ENCODE data around the gene SLK.

SLK gene

GRCh38 chr10:104040862-104041789 is 74.2 kb downstream of the SLK start:
- Histone ChIP-seq H3K9me3 (ENCODE audit: control insufficient read depth, low read length) (no peaks in the 10 kb centered on the region), H3K4me1 (no peaks in the 10 kb centered on the region), H2AFZ (no peak overlapping the region), H3K27ac (no peak overlapping the region), H3K36me3 (ENCODE audit: control insufficient read depth, insufficient read depth, low read length) (no peaks in the 10 kb centered on the region), H3K79me2 (no peaks in the 10 kb centered on the region), H3K4me3 (ENCODE audit: low read depth, low read length) (no peak overlapping the region), H3K9ac (no peak overlapping the region), H3K27me3 (ENCODE audit: control insufficient read depth, insufficient read depth, low read length) (no peaks in the 10 kb centered on the region), H3K4me2 (ENCODE audit: low read length) (no peak overlapping the region)
- no peak for TF ChIP-seq CTCF (IDR thresholded peaks at IDR 0.05)

- Histone ChIP-seq H3K4me2 (ENCODE audit: low read length) (no peak overlapping the region), H2AFZ (no peak overlapping the region), H3K9me3 (ENCODE audit: control insufficient read depth, low read length) (no peaks in the 10 kb centered on the region), H3K27me3 (ENCODE audit: control insufficient read depth, insufficient read depth, low read length) (no peaks in the 10 kb centered on the region), H3K4me3 (ENCODE audit: low read depth, low read length) (no peak overlapping the region), H3K79me2 (no peaks in the 10 kb centered on the region), H3K4me1 (no peaks in the 10 kb centered on the region), H3K9ac (no peak overlapping the region), H3K36me3 (ENCODE audit: control insufficient read depth, insufficient read depth, low read length) (no peaks in the 10 kb centered on the region), H3K27ac (no peak overlapping the region)
- TF ChIP-seq CTCF (IDR thresholded peaks at IDR 0.05): no peak
Observed at GRCh38 chr10:104041891-104042535, 75.1 kb downstream of the SLK start.

DNA sequence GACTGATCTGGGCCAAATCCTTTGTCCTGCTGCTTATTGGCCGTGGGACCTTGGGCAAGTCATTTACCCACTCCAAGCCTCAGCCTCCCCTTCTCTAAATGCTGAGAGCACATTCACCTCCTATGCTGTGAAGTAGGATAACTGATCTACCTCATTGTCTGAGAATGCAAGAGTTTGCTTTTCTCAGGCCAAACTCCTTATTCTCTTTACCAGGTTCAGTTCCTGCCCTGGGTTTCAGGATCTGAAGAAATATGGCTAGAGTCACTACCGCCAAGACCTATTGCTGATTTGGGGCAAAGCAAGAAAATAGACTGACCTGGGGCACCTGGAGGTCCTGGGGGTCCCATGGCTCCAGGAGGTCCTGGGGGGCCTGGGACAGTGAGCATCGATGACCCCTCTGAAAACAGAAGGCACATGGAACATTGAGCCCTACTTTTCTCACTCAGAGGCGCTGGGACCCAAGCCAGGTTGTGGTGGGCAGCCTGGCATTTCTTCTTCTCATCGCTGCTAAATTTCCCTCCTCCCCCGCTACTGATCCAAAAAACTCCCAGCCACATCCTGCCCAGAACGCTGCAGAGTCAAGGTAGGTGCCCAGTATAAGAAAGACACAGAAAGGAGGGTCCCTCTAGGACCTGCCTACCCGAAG is 76.4 kb downstream of the SLK start:
- H3K9me3 ChIP-seq (ENCODE audit: control insufficient read depth, low read length): no peaks in the 10 kb centered on the region
- H3K9ac ChIP-seq: no peak overlapping the region
- no peaks in the 10 kb centered on the region for H3K27me3 ChIP-seq (ENCODE audit: control insufficient read depth, insufficient read depth, low read length)
- no peak overlapping the region for H3K27ac ChIP-seq
- H3K36me3 ChIP-seq (ENCODE audit: control insufficient read depth, insufficient read depth, low read length): no peaks in the 10 kb centered on the region
- no peak overlapping the region for H2AFZ ChIP-seq
- no peak overlapping the region for H3K4me2 ChIP-seq (ENCODE audit: low read length)
- H3K4me3 ChIP-seq (ENCODE audit: low read depth, low read length): no peak overlapping the region
- no peaks in the 10 kb centered on the region for H3K4me1 ChIP-seq
- no peak for TF ChIP-seq CTCF (IDR thresholded peaks at IDR 0.05)
- H3K79me2 ChIP-seq: no peaks in the 10 kb centered on the region

DNA sequence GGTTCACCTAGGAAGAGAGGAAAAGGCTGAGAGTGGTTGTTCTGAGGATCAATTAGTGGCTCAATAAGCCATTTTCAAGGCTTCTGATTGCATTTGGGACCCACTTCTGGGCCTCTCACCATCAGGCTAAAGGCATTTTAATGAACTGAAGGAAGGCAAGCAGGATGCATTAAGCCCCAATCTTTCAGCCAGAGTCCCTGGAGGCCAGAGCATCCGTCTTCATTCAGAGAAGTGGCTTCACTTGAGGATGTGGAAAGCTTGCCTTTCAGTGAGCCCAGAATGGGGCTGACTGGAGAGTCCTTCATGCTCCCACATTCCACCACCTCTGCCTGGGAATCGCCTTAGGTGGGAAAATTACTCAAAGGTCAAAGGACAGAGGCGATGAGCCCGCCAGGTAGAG is 76.9 kb downstream of the SLK start:
- no peaks in the 10 kb centered on the region for H3K4me1 ChIP-seq
- no peak overlapping the region for H3K4me3 ChIP-seq (ENCODE audit: low read depth, low read length)
- no peak overlapping the region for H3K9ac ChIP-seq
- H3K9me3 ChIP-seq (ENCODE audit: control insufficient read depth, low read length): no peaks in the 10 kb centered on the region
- H3K4me2 ChIP-seq (ENCODE audit: low read length): no peak overlapping the region
- no peaks in the 10 kb centered on the region for H3K27me3 ChIP-seq (ENCODE audit: control insufficient read depth, insufficient read depth, low read length)
- H3K79me2 ChIP-seq: no peaks in the 10 kb centered on the region
- no peak for TF ChIP-seq CTCF (IDR thresholded peaks at IDR 0.05)
- H2AFZ ChIP-seq: no peak overlapping the region
- no peaks in the 10 kb centered on the region for H3K36me3 ChIP-seq (ENCODE audit: control insufficient read depth, insufficient read depth, low read length)
- H3K27ac ChIP-seq: no peak overlapping the region

Data from parathyroid adenoma (tissue), 2 donors.